HG03565 (cell line): ENCODE measurements around the gene NECTIN3.

Source experiments
- ATAC-seq: cut with Tn5 transposase; IDR thresholded peaks from one replicate; pipeline ENCODE4 v1.9.1; 2021; ENCODE audit warnings: mild to moderate bottlenecking, moderate library complexity; ENCODE audit not compliant: unreplicated experiment

Gene NECTIN3

DNA sequence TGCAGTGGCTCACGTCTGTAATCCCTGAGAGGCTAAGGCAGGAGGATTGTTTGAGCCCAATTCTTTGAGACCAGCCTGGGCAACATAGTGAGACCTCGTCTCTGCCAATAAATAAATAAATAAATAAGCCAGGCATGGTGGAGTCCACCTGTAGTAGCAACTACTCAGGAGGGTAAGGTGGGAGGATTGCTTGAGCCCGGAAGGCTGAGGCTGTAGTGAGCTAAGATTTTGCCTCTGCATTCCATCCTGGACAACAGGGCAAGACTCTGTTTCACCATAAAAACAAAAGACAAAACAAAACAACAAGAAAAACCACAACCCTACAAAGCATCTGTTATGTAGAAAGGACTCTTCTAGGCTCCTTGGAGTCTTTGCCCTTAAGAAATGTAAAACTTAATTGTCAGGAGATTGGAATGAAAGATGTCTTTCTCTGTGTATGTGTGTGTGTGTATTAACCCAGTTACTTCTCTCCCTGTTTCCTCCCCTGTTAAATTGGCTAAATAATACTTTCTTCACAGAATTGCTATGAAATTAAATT lies 9.5 kb downstream of the NECTIN3 start:
- ATAC-seq, result no peak

DNA sequence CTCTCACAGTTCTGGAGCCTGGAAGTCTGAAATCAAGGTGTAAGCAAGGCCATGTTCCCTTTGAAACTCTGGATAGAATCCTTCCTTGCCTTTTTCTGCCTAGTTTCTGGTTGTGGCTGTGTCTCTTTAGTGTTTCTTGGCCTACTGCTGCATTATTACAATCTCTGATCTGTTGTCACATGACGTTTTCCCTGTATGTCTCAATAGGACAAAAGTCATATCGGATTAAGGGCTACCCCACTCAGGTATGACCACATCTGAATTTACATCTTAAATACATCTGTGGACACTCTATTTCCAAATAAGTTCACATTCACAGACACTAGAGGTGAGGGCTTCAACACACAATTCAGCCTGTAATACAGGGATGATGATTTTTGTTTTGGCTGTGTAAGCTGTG lies 13.3 kb downstream of the NECTIN3 start:
- no peak for ATAC-seq

- no peak for ATAC-seq
Measured at GRCh38 chr3:111087924-111088469, 16.4 kb downstream of the NECTIN3 start.

DNA sequence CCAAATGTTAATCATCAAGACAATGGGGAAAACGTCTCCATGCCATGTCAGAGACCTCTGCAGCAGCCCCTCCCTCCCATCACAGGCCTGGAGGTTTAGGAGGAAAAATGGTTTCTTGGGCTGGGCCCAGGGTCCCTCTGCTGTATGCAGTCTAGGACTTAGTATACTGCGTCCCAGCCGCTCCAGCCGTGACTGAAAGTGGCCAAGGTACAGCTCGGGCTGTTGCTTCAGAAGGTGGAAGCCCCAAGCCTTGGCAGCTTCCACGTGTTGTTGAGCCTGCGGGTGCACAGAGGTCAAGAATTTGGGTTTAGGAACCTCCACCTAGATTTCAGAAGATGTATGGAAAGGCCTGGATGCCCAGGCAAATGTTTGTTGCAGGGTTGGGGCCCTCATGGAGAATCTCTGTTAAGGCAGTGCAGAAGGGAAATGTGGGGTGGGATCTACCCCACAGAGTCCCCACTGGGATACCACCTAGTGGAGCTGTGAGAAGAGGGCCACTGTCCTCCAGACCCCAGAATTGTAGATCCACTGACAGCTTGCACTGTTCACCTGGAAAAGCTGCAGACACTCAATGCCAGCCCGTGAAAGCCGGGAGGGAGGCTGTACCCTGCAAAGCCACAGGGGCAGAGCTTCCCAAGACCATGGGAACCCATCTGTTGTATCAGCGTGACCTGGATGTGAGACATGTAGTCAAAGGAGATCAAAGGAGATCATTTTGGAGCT lies 25.0 kb downstream of the NECTIN3 start:
- ATAC-seq, result no peak

DNA sequence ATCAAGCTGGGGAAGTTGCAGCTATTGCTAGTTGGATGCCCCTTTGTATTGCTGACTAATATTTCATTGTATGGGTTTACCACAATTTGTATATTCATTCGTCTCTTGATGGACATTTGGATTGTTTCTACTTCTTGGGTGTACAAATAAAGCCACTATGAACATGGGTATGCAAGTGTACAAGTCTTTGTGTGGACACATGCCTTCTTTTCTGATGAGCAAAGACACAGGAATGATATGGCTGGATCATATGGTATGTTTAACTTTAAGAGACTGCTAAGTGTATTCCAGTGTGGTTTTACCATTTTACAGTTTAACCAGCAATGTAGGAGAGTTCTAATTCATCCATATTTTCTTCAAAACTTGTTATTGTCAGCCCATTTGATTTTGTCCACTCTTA lies 32.2 kb downstream of the NECTIN3 start:
- no peak for ATAC-seq

DNA sequence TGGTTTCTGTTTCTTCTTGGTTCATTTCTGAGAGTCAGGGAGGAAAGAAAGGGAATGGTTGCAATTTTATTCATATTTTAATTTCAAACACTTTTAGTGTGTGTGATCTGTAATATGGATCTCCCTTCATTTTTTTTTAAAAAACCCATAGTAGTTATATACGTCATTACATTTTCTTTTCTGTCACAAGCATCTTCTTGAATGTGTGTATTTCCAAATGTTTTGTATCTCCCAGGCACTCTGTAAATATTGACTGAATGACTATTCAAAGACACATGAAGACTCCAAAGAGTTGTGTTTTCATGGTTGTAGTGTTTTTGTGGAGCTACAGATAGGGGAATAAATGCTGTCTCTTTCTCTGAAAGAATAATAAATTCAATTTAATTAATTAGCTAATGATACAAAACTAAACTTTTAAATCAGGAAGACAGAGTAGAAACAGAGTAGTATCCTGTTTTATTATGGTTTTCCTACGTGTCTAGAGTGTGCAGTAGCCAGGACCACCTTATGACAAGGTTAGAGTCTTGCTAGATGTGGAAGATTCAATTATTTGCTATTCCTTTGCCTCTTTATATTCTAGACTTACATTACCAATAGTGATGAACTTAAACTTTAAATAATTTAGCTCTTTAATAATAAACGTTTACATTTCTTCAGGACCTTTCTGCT lies 35.5 kb downstream of the NECTIN3 start:
- no peak for ATAC-seq

DNA sequence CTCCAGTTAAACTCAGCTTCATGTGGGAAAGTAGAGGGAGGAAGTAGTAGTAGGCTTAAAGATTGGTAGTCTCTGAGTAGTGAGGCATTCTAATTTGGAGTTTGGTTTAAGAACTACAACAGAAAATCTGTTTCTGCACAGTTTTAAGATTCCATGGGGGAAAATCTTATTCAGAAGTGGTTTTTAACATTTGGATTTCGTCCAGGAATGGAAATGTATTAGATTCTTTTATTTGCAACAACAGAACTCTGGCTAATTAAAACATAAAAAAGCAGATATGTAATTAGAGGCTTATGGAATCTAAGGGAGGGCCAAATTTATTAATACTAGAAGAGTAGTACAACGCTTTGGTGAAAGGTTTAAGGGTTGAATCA lies 36.0 kb downstream of the NECTIN3 start:
- no peak for ATAC-seq

DNA sequence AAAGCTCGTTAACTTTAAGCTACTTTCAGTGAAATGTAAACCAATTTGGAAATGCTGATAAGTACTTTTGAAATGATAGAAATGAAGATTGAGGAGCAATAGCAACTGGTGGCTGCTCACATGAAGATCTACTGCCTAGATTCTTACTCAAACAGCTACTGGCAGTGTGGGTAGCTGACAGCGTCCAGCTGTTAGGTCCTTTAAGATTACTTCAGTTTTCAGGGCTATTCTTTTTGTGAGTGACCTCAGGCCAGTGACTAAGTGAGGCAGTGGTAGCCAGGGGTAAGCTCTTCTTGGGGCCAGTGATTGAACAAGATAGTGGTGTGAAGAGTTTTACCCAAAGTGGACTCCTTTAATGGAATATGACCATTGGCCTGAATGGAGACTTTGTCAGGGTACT lies 41.3 kb downstream of the NECTIN3 start:
- no peak for ATAC-seq

DNA sequence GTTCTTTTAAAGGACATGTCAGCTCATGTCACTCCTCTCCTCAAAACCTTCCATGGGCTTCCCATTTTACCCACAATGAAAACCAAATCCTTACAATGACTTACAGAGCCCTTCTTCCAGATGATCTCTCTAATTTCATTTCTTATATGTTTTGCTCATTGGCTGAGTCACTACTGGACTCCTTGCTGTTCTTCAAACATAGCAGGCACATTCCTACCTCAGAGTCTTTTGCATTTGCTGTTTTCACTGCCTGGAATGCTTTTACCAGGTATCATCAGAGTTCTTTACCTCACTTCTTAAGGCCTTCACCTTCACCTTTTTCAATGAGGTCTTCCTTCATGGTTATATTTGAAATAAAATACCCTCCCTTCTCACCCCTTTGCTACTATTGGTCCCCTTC lies 57.3 kb downstream of the NECTIN3 start:
- no peak for ATAC-seq

- ATAC-seq, result no peak
Measured at GRCh38 chr3:111130827-111131226, 59.2 kb downstream of the NECTIN3 start.

DNA sequence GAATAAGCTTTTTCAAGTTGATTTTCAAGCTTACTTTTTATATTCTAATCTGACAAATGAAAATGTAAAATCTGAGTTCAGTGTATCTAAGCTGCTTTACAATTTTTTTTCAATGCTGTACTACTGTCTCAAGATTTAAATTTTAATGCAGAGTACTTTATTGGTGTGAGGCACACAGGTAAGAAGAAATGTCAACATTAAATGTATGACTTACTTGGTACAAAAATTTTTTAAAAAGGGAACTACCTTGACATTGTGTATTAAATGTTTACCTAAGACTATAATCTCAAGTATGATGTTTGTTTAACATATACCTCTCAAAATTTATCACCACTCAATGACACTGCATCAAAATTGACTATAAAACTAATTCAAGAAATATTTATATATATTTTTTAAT lies 62.7 kb downstream of the NECTIN3 start:
- no peak for ATAC-seq

DNA sequence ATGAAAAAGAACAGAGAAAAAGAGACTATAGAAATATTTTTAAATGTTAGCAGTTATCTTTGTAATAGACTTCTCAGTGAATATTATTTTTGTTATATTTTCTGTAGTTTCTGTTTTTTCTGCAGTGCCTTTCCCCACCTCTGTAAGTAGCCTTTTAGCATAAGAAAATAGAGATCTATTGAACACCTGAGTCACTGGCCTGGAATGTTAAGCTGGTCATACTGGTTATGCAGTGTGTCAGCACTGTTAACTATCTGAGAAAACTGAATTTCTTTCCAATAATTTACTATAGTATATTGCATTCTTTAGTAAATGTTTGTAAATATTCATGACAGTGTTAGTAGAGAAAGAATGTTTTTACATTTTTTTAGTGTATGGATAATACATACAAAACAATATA lies 79.8 kb downstream of the NECTIN3 start:
- ATAC-seq, result no peak

- ATAC-seq, result no peak
Measured at GRCh38 chr3:111152496-111152895, 80.9 kb downstream of the NECTIN3 start.

- ATAC-seq, result no peak
Measured at GRCh38 chr3:111156517-111156916, 84.9 kb downstream of the NECTIN3 start.

DNA sequence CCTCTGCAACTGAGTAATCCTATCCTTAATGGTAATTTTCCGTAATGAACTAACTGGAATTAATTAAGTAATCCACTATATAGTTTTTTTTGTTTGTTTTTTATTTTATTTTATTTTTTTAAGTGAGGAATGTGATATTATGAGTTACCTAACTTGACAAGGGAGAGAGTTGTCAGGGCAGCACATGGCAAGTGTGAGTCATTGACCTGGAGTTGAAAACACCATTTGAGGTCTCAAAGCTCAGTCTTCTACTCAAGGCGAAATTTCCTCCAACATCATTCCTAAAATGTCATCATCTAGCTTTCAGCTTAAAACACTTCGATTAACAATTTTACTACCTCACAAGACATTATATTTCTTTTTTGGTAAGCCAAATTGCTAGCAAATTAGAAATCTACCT lies 87.8 kb downstream of the NECTIN3 start:
- ATAC-seq, result no peak

GRCh38 chr3:111164621-111165020 lies 93.0 kb downstream of the NECTIN3 start:
- ATAC-seq, result no peak

- no peak for ATAC-seq
Measured at GRCh38 chr3:111165411-111165810, 93.8 kb downstream of the NECTIN3 start.

- no peak for ATAC-seq
Measured at GRCh38 chr3:111173328-111173900, 101.8 kb downstream of the NECTIN3 start.

DNA sequence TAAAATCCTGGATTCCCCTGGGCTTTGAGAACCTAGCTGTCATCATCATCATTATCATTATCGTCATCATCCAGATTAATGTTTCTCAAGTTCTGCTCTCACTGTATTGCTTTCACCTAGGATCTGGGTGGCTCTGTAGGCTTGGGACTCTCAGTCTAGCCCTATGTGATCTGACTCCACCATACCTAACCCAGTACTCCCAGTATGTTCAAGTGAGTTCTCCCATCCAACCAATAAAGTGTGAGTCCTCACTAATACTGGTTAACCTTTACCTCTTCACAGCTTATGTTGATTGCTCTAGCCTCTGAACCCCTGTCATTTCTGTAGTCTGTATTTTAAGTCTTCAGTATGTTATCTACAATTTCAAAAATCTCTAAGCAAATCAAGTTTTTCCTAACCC lies 102.3 kb downstream of the NECTIN3 start:
- ATAC-seq, result no peak

DNA sequence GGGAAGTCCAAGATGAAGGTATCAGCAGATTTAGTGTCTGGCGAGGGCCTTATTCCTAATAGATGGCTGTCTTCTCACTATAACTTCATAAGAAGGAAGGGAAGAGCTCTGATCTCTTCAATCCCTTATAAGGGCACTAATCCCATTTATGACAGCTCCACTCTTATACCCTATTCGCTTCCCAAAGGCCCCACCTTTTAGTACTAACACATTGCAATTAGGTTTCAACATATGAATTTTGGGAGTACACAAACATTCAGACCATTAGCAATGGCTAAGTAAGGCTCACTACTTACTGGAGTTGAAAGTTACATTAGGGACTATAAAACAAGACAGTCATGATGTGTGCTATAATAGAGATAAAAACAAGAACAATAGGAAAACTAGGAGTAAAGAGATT lies 118.9 kb downstream of the NECTIN3 start:
- ATAC-seq, result no peak

DNA sequence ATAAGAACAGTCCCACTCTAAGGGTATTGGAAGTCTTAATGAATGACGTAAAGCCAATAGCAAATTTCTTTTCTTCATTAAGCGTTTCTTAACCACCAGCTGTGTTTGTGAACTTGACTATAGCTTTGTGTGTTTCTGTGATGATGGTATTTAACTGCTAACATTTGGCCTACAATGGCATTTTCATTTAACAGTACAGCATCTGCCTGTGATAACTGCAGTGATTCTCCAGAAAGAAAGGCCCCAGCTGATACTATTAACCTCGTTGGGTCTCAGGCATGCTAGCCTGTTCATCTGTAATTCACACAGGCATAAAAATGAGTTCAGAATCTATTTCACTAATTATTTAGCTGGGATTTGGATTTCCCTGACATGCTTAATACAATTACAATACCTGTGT lies 121.9 kb downstream of the NECTIN3 start:
- ATAC-seq, result no peak

- ATAC-seq, result peak; percentile 68
Measured at GRCh38 chr3:111194048-111194447, 122.4 kb downstream of the NECTIN3 start.
